Measurements from ENCODE around the gene UNC5CL.

Gene UNC5CL

DNA sequence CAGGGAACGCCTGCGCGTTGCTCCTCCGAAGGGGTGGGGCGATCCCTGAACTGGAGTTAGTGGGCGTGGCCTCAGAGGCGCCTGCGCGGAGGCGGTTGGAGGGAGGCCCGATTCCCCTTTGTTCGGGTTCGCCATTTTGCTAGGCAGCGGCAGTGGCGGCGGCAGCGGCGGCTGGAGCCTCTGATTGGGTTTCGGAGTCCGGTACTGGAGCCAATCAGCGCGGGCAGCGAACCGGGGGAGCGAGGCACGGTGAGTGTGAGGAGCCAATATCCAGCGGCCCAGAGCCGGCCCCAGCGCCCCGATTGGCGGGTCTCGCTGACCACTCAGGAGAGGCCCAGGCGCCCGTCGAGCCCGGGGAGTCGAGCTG lies 33.8 kb upstream of the UNC5CL start, which contains the start of gene NFYA:
Gene NFYA (plus strand): TSS at position 139 of the 367 bp plus-strand sequence. CDS start 6,116 bp downstream, outside the sequence.
- peaks cover 25% of the 10 kb centered on the region for H3K4me1 ChIP-seq
- in situ Hi-C loops (cut with MboI; ENCODE audit: low sequenced_read_pairs): no loop called here
- peak within 1 kb of the TSS; percentile 81 for H3K4me3 ChIP-seq
- no peaks in the 10 kb centered on the region for H3K27me3 ChIP-seq (ENCODE audit: low read depth)
- H3K36me3 ChIP-seq (replicated peaks): peaks cover 8% of the 10 kb centered on the region; the same call in 1 of the 2 replicates
- peak in 1 of 2 experiments; percentile 95 for DNase-seq (ENCODE audit: low spot score in 2 of 2)
- H3K9me3 ChIP-seq: no peaks in the 10 kb centered on the region

DNA sequence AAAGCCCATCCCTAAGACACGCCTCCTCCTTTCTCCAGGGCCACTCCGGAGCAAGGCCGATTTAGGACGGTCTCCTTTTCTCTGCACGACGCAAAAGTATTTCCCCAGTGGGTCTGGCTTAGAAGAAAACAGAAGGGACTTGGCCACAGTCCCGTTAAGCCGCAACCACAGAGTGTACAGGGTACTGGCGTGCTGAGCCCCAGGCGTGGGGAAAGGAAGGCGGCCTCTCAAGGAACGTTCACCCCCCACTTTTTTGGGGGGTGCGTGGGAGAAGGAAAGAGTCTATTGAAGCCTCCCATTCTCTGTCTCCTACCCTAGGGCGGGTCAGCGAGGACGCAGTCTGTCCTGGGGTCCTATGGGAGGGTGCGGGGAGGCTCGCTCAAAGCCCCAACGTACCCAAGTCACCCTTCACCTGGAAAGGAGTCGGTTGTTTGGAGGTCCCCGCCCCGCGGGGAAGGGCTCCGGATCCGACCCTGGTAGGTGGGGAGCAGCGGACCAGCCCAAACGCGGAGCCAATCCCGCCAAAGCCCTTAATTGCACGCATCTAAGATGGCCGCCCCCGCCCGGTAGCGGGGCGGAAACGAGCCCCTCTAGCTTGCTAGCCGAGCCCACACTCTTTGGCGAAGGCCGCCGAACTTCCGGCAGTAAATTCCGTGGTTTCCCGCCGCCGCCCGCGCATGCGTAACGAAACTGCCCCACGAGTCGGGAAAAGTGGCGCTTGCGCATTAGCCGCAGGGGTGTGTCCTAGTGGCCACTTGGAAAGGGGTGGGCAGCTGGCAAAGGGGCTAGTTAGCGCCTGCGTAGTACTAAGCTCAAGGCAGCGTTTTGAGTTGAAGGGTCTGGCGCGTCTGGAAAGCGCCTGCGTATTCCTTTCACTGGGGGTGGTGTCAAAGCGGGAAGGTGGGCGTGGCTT lies 33.2 kb upstream of the UNC5CL start, which contains the start of gene OARD1:
Gene OARD1 (minus strand): TSS at position 434 of the 913 bp plus-strand sequence. CDS start 722 bp downstream, outside the sequence.
- Histone ChIP-seq H3K4me1 (peaks cover 25% of the 10 kb centered on the region), H3K9me3 (no peaks in the 10 kb centered on the region), H3K27me3 (ENCODE audit: low read depth) (no peaks in the 10 kb centered on the region), H3K4me3 (peak within 1 kb of the TSS; percentile 81), H3K36me3 (replicated peaks) (peaks cover 13% of the 10 kb centered on the region; the same call in 1 of the 2 replicates)
- peak; percentile 95 to 99 for DNase-seq (ENCODE audit: low spot score in 2 of 2)
- in situ Hi-C loops (cut with MboI; ENCODE audit: low sequenced_read_pairs): no loop called here

DNA sequence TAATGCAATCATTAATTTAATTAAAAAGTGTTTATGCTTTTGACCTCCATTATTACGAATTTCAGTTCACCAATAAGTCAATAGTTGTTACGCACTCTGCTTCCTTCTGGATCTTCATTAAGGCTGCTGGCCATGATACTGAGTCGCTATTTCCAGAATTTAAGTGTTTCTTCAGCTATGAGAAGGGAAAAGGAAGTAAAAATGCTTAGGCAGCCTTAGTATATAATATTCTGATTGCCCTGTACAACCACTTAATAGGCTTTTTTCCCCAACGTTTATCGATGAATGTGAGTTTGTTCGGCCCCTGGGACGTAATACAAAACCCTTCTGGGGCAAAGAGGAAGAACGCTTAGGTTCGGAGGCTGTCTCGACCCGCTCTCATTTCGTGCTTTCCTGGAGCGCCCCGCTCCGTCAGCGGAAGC lies 32.5 kb upstream of the UNC5CL start:
- DNase-seq (ENCODE audit: low spot score in 2 of 2): no peak
- H3K27me3 ChIP-seq (ENCODE audit: low read depth): no peaks in the 10 kb centered on the region
- peaks cover 16% of the 10 kb centered on the region for H3K36me3 ChIP-seq (replicated peaks)
- peaks cover 25% of the 10 kb centered on the region for H3K4me1 ChIP-seq
- in situ Hi-C loops (cut with MboI; ENCODE audit: low sequenced_read_pairs): no loop called here
- no peaks in the 10 kb centered on the region for H3K9me3 ChIP-seq
- peak overlapping the region; percentile 81 for H3K4me3 ChIP-seq

DNA sequence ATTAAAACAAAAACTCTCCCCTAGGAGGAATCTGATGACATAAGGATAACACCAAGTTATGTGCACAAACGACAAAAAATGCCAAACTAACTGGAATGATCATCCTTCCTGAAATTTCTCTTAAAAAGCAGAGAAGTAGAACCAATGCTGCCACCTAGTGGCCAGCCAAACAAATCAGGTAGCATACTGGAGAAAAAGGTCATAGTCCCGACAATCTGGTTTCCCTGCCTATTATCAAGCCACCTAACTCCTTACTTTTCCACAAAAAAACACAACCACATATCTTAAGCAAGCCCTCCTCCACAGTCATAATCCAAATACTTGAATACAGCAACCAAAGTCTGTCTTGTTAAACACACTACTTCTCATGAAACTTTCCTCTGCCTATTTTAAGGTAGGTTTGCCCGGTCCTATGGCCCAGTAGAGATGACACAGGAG lies 27.9 kb upstream of the UNC5CL start:
- in situ Hi-C loops (cut with MboI; ENCODE audit: low sequenced_read_pairs): no loop called here
- Histone ChIP-seq H3K4me1 (0 out of 2 replicates have a peak, but pooled peaks cover 4% of the 10 kb centered on the region), H3K27me3 (ENCODE audit: low read depth) (no peaks in the 10 kb centered on the region), H3K36me3 (replicated peaks) (peaks cover 30% of the 10 kb centered on the region), H3K9me3 (no peaks in the 10 kb centered on the region), H3K4me3 (no peak overlapping the region)
- DNase-seq (ENCODE audit: low spot score in 2 of 2): peak; percentile 49 to 76

DNA sequence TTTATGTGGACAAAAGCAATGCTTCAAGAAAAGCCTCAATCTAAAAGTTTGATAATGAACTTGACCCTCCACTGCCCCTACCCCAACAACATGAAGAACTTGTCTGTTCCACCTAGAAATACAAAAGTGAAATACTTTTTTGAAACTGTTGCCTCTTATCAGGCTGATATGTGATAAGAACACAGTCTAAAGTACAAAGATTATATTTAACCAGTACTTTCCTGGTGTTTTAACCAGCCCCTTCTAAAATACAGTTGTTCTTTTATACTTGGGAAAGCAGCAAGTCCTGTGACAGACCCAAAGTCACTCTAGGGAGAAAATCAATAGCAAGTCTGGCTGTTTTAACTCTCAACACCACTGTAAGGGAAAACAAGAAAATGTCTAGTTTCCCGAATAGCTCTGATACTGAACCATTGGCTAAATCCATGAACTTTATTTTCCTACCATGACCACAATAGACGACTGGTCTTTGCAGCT lies 26.6 kb upstream of the UNC5CL start:
- 0 out of 2 replicates have a peak, but pooled peaks cover under 1% of the 10 kb centered on the region for H3K4me1 ChIP-seq
- H3K27me3 ChIP-seq (ENCODE audit: low read depth): no peaks in the 10 kb centered on the region
- peaks cover 26% of the 10 kb centered on the region for H3K36me3 ChIP-seq (replicated peaks)
- H3K9me3 ChIP-seq: no peaks in the 10 kb centered on the region
- H3K4me3 ChIP-seq: no peak overlapping the region
- in situ Hi-C loops (cut with MboI; ENCODE audit: low sequenced_read_pairs): no loop called here
- no peak for DNase-seq (ENCODE audit: low spot score in 2 of 2)

DNA sequence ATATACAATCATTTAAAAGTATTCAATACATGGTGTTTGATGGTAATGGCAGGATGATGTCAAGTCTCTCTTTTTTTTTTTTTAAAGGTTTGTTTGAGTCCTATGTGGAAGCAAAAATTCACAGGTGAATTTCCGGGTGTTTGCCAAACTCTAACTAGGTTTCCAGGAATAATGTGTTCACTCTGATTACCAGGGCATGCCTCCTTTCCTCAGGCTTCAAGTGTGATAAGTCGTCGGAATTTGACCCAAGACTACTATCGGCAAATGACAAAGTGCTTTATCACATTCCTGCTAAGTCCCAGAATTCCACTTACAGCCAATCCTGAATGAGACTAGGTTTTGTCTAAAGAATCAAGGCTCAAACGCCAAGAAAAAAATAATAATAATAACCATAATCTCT lies 25.8 kb upstream of the UNC5CL start:
- no peak overlapping the region for H3K4me3 ChIP-seq
- H3K9me3 ChIP-seq: no peaks in the 10 kb centered on the region
- H3K27me3 ChIP-seq (ENCODE audit: low read depth): no peaks in the 10 kb centered on the region
- no peak for DNase-seq (ENCODE audit: low spot score in 2 of 2)
- H3K36me3 ChIP-seq (replicated peaks): peaks cover 22% of the 10 kb centered on the region
- in situ Hi-C loops (cut with MboI; ENCODE audit: low sequenced_read_pairs): no loop called here
- no peaks in the 10 kb centered on the region for H3K4me1 ChIP-seq

DNA sequence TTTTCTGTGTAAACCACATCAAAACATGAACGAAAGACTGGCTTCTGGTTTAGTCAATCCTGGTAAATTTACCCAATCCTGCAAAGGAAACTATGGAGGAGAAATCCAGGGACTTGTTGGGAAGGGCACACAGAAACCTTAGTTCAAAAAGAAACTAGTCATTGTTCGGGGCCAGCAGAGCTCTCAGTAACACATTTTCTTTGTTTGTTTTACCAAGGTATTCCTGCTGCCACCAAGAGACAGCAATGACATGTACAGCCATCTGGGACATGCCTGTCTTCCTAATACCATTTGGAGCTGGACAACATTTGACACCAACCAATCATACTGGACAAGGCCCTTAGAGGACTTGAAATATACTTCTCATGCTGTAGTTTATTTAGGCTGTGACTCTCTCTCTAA lies 24.9 kb upstream of the UNC5CL start:
- in situ Hi-C loops (cut with MboI; ENCODE audit: low sequenced_read_pairs): no loop called here
- Histone ChIP-seq H3K4me1 (no peaks in the 10 kb centered on the region), H3K36me3 (replicated peaks) (peaks cover 22% of the 10 kb centered on the region)

DNA sequence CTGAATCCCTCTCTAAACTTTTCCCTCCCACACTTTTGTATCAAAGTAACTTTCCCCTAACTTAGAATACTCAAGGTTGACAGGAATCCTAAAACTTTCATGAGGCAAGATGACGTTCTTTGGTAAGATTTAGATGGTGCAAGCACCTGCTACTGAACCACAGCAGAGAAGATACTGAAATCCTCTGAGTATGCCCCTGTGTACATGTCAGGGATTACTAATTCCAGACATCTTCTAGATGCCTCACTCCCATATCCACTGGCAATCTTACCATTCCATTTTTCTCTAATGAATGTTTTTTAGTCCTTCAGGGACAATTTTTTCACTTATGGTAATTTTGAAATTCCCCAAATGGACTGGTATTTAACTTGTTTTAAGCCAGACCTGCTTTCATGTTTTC lies 23.0 kb upstream of the UNC5CL start:
- no peak for DNase-seq (ENCODE audit: low spot score in 2 of 2)
- peaks cover 16% of the 10 kb centered on the region for H3K36me3 ChIP-seq (replicated peaks)
- no peaks in the 10 kb centered on the region for H3K4me1 ChIP-seq
- no peak overlapping the region for H3K4me3 ChIP-seq
- H3K27me3 ChIP-seq (ENCODE audit: low read depth): no peaks in the 10 kb centered on the region
- in situ Hi-C loops (cut with MboI; ENCODE audit: low sequenced_read_pairs): no loop called here
- no peaks in the 10 kb centered on the region for H3K9me3 ChIP-seq

More for the DNA sequence above, 24.9 kb upstream of the UNC5CL start:
- no peak overlapping the region for H3K4me3 ChIP-seq
- no peaks in the 10 kb centered on the region for H3K9me3 ChIP-seq
- no peak for DNase-seq (ENCODE audit: low spot score in 2 of 2)
- no peaks in the 10 kb centered on the region for H3K27me3 ChIP-seq (ENCODE audit: low read depth)

DNA sequence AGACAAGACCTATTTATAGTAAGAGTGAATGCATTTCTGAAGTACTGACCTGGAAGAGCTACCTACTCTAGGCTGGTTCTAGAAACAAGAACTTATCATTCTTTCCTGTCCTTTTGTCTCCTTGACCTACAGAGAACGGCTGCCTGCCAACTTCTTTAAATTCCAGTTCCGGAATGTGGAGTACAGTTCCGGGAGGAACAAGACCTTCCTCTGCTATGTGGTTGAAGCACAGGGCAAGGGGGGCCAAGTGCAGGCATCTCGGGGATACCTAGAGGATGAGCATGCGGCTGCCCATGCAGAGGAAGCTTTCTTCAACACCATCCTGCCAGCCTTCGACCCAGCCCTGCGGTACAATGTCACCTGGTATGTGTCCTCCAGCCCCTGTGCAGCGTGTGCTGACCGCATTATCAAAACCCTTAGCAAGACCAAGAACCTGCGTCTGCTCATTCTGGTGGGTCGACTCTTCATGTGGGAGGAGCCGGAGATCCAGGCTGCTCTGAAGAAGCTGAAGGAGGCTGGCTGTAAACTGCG lies 22.2 kb upstream of the UNC5CL start:
- DNase-seq (ENCODE audit: low spot score in 2 of 2): no peak
- Histone ChIP-seq H3K4me3 (no peak overlapping the region), H3K27me3 (ENCODE audit: low read depth) (no peaks in the 10 kb centered on the region), H3K4me1 (no peaks in the 10 kb centered on the region), H3K9me3 (no peaks in the 10 kb centered on the region), H3K36me3 (replicated peaks) (peaks cover 14% of the 10 kb centered on the region)
- in situ Hi-C loops (cut with MboI; ENCODE audit: low sequenced_read_pairs): no loop called here

DNA sequence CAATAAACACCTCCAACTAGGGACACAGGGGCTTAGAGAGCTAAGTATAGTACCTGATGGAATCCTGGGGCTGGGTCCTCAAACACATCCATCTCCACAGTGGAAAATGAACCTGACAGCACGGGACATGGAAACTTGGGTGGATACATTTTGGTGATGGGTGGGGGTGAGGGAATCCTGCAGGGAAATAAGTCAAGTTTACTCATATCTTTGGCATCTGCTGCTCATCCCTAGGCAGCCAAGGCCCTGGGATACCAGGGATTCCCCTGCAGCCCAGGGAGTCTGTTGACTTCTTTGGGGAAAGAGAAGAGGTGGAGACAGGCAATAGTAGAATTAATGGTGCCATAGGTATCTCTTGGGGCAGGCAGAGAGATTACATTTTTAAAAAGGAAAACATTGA lies 20.5 kb upstream of the UNC5CL start:
- Histone ChIP-seq H3K9me3 (no peaks in the 10 kb centered on the region), H3K4me1 (no peaks in the 10 kb centered on the region), H3K36me3 (replicated peaks) (peaks cover 4% of the 10 kb centered on the region), H3K27me3 (ENCODE audit: low read depth) (no peaks in the 10 kb centered on the region), H3K4me3 (no peak overlapping the region)
- in situ Hi-C loops (cut with MboI; ENCODE audit: low sequenced_read_pairs): no loop called here
- DNase-seq (ENCODE audit: low spot score in 2 of 2): no peak

DNA sequence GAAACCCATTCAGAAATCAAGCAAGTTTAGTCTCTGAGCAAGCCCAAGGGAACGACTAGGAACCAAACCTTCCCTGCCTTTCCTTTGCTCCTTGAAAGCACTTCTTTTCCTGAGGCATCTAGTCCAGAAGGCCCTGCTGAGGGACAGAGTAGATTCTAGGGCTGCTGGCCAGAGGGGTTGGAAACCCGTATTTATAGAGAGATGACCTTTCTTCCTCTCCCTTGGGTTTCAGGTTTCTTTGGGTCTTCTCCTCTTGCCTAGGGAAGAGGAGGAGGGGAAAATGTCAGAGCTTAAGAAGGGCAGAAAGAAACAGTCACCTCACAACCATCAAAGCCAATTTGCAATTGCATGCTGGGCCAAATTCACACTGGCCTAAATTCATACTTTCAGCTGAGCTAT lies 19.8 kb upstream of the UNC5CL start:
- in situ Hi-C loops (cut with MboI; ENCODE audit: low sequenced_read_pairs): no loop called here
- H3K36me3 ChIP-seq (replicated peaks): no peaks in the 10 kb centered on the region; the same call in 1 of the 2 replicates
- no peak overlapping the region for H3K4me3 ChIP-seq
- no peak for DNase-seq (ENCODE audit: low spot score in 2 of 2)
- no peaks in the 10 kb centered on the region for H3K27me3 ChIP-seq (ENCODE audit: low read depth)
- H3K4me1 ChIP-seq: no peaks in the 10 kb centered on the region
- H3K9me3 ChIP-seq: no peaks in the 10 kb centered on the region

DNA sequence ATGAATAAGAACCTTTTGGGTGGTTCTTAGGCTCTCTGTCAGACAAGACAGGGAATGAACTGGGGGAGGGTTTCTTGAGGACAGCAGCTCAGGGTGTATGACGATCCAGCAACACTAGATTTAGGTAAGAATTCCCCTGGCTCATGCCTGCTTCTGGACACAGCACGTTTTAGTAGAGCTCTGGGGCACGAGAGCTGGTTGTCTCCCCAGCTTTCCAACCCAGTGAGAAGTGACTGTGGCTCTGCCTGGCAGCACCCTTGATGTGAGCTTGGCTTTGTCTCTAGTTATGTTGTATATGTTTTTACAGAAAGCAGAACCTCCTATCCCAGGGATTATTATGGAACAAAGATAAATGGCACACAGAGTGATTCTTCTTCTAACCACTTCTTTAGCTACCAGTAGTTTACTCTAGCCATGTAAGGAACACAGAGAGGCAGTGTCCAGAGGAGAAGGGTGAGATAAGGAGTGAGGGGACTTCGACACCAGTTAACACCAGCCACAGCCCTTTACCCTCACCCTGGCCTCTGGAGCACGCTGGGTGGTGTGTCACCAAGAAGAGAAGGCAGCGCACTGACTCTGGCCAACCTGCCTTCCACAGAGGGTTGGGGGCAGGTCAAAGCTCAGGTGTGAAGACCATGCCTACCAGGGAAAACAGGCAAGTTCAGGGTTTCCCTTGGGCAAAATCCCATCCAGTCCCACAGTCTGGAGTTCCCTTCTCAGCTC lies 17.9 kb upstream of the UNC5CL start:
- H3K4me3 ChIP-seq: no peak overlapping the region
- in situ Hi-C loops (cut with MboI; ENCODE audit: low sequenced_read_pairs): no loop called here

DNA sequence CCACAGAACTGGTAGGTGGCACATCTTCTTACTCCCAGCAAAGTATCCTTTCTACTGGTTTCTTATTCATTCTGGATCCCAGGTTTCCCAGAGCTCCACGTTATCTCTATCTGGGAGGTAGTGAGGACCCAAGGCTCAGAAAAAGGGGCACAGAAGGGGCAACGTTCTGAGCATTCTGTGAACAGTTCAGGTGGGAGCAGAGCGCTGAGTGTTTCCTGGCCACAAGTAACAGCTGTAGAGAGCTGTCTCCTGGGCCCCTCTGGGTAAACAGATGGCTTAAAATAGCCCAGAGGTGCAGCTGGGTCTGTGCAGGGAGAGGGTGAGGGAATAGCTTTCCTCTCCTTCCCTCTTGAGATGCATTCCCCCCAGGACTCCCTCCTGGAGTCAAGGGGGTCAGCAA lies 16.1 kb upstream of the UNC5CL start:
- Histone ChIP-seq H3K4me1 (no peaks in the 10 kb centered on the region), H3K27me3 (ENCODE audit: low read depth) (no peaks in the 10 kb centered on the region), H3K9me3 (no peaks in the 10 kb centered on the region), H3K36me3 (replicated peaks) (no peaks in the 10 kb centered on the region), H3K4me3 (no peak overlapping the region)
- no peak for DNase-seq (ENCODE audit: low spot score in 2 of 2)
- in situ Hi-C loops (cut with MboI; ENCODE audit: low sequenced_read_pairs): no loop called here

More for the DNA sequence above, 17.9 kb upstream of the UNC5CL start:
- Histone ChIP-seq H3K36me3 (replicated peaks) (no peaks in the 10 kb centered on the region), H3K4me1 (no peaks in the 10 kb centered on the region), H3K9me3 (no peaks in the 10 kb centered on the region), H3K27me3 (ENCODE audit: low read depth) (no peaks in the 10 kb centered on the region)
- DNase-seq (ENCODE audit: low spot score in 2 of 2): no peak

Data from HAP-1 (cell line).